22Rv1 (cell line): ENCODE measurements around the gene SNX13.
"Not testable (repeated sequence)": the region's sequence is repeated elsewhere in the genome, so short reads cannot be mapped to it uniquely, and the experiment has no call there.

Experiments used
- H3K27ac ChIP-seq: fragments of 450-650 bp; 2 replicates; pipeline ENCODE4 v1.5.1; 2017
- ZFX ChIP-seq: fragments of 450-650 bp; IDR thresholded peaks from 2 replicates; pipeline ENCODE4 v1.6.1; 2017; ENCODE audit warnings: antibody characterized with exemption, borderline replicate concordance
- TF ChIP-seq, protein P1 (sequence below): fragments of 450-650 bp; IDR thresholded peaks from 2 replicates; pipeline ENCODE4 v1.5.1; 2017; ENCODE audit warnings: mild to moderate bottlenecking

Gene SNX13

DNA sequence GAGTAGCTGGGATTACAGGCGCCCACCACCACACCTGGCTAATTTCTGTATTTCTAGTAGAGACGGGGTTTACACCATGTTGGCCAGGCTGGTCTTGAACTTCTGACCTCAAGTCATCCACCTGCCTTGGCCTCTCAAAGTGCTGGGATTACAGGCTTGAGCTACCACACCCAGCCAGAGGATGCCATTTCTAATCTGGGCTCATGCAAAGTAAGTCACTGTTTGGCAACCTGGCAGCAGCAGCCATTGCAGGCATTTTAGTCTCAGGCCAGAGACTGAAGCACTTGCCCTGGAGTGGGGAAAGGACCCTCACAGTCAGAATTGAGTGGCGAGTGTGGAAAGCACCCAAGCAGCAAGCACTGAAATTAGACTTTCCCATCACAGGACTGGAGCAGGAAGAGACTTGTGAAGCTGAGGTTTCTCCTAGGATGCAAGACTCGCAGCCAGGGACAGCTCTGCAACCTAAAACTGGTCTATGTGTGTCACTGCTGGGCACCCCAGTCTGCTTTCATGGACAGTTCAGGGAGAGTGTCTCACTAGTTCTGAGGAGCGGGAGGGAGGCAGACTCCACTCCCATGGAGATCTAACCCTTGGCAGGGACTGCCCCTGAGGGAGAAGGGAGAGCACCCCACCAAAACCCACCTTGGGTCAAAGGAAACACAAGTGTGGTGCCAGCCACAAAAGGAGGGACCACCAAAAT is 27.6 kb downstream of the SNX13 start:
- H3K27ac ChIP-seq = no peak overlapping the region
- TF ChIP-seq, protein P1, sequence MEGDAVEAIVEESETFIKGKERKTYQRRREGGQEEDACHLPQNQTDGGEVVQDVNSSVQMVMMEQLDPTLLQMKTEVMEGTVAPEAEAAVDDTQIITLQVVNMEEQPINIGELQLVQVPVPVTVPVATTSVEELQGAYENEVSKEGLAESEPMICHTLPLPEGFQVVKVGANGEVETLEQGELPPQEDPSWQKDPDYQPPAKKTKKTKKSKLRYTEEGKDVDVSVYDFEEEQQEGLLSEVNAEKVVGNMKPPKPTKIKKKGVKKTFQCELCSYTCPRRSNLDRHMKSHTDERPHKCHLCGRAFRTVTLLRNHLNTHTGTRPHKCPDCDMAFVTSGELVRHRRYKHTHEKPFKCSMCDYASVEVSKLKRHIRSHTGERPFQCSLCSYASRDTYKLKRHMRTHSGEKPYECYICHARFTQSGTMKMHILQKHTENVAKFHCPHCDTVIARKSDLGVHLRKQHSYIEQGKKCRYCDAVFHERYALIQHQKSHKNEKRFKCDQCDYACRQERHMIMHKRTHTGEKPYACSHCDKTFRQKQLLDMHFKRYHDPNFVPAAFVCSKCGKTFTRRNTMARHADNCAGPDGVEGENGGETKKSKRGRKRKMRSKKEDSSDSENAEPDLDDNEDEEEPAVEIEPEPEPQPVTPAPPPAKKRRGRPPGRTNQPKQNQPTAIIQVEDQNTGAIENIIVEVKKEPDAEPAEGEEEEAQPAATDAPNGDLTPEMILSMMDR = no peak

- no peak overlapping the region for H3K27ac ChIP-seq
- TF ChIP-seq ZFX = no peak
- TF ChIP-seq, protein P1 = no peak
These were observed 28.2 kb downstream of the SNX13 start for GRCh38 chr7:17912050-17912449.

- no peak for TF ChIP-seq ZFX
- TF ChIP-seq, protein P1 = no peak
- no peak overlapping the region for H3K27ac ChIP-seq
These were observed 29.9 kb downstream of the SNX13 start for GRCh38 chr7:17910377-17910776.

DNA sequence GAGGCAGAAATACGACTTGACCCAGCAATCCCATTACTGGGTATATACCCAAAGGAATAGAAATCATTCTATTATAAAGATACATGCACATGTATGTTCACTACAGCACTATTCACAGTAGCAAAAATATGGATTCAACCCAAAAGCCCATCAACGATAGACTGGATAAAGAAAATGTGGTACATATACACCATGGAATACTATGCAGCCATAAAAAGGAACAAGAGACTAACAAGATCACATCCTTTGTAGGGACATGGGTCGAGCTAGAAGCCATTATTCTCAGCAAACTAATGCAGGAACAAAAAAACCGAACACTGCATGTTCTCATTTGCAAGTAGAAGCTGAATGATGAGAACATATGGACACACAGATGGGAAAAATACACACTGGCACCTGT is 31.0 kb downstream of the SNX13 start:
- H3K27ac ChIP-seq = not testable (repeated sequence)

- TF ChIP-seq ZFX = no peak
- TF ChIP-seq, protein P1 = no peak
- H3K27ac ChIP-seq = no peak overlapping the region
These were observed 33.3 kb downstream of the SNX13 start for GRCh38 chr7:17907014-17907413.

DNA sequence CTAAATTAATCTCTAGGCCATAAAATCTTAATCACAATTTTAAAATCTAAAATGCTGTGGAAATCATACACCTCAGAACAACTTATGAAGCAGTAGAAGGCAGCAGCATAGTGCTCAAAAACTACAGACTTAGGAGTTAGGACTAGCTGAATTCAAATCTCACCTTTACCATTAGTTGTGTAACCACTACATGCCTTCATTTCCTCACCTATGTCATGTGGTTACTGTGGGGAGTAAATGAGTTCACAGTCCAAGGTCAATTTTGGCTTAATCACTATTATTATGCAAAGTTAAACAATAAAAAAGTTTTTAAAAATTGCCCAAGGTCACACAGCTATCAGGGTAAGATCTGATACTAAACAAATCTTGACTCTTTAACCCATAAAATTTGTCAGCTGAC is 37.0 kb downstream of the SNX13 start:
- TF ChIP-seq, protein P1 = no peak
- TF ChIP-seq ZFX = no peak
- H3K27ac ChIP-seq = no peak overlapping the region

- no peak for TF ChIP-seq ZFX
- TF ChIP-seq, protein P1 = no peak
- H3K27ac ChIP-seq = no peak overlapping the region
These were observed 37.7 kb downstream of the SNX13 start for GRCh38 chr7:17902599-17902998.

GRCh38 chr7:17900464-17900863 is 39.8 kb downstream of the SNX13 start:
- TF ChIP-seq, protein P1 = no peak
- no peak for TF ChIP-seq ZFX
- no peak overlapping the region for H3K27ac ChIP-seq
